ENCODE results near the gene FMOD. TPM values are rescaled to one million over a fixed set of nuclear protein-coding genes. Genes with fewer than 3 reads are reported as not detected.

FMOD gene
- total RNA-seq, 2 donors from 2014 or later: 25.2 to 29.6 TPM

DNA sequence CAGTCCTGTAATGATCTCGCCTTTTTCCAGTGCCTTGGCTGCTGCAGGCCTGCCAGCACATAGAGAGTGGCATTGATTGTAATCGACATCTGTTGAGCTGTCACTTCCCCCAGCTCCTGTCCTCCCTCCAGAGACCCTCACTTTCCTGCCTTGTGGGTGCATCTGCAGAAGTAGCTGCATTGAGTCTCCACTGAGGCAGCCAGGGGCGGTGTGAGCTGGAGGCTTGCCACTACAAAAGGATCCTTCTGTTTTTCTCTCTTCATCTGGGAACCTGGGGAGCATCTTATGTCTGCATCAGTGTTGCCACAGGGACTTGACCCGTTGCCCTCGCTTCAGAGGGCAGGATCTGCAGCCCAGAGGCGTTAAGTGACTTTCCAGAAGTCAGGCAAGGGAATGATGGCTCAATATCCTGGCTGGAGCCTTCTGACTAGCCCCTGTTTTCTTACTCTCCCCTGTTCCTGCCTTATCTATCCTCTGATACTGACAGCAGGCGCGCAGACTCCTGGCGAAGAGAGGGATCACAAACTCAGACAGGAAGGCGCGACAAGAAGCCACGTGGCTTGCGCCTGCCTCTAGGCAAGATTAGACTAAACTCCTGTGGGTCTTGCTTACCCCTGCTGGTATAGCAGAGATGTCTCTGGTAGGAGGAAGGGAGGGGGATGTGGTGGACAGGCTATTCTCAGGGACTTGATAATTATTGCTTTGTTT, 13.3 kb upstream of the FMOD start:
- intact Hi-C loops (cut with DNase I, micrococcal nuclease): loop anchor here (10.0 kb wide), 1 partner anchor 71 kb away; no protein-coding TSS in a partner anchor
- ATAC-seq (peak; percentile 65), DNase-seq (peak; percentile 46 to 65)

DNA sequence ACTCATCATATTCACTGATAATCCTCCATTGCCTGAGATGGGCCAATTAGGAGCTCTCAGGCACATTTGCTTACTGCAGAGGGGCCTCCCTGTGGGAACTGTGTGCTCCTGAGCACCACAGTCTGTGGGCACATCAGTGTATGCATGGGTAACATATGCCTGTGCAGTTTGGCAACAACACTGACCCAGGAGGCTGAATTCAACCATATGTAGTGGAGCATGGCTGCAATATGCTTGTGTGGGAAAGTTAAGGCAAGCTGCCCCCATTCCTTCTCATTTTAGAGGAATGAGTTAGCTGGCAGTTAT, 11.8 kb upstream of the FMOD start:
- ATAC-seq (no peak), DNase-seq (no peak)
- intact Hi-C loops (cut with DNase I, micrococcal nuclease): loop anchor here (10.0 kb wide), 1 partner anchor 72 kb away; no protein-coding TSS in a partner anchor

DNA sequence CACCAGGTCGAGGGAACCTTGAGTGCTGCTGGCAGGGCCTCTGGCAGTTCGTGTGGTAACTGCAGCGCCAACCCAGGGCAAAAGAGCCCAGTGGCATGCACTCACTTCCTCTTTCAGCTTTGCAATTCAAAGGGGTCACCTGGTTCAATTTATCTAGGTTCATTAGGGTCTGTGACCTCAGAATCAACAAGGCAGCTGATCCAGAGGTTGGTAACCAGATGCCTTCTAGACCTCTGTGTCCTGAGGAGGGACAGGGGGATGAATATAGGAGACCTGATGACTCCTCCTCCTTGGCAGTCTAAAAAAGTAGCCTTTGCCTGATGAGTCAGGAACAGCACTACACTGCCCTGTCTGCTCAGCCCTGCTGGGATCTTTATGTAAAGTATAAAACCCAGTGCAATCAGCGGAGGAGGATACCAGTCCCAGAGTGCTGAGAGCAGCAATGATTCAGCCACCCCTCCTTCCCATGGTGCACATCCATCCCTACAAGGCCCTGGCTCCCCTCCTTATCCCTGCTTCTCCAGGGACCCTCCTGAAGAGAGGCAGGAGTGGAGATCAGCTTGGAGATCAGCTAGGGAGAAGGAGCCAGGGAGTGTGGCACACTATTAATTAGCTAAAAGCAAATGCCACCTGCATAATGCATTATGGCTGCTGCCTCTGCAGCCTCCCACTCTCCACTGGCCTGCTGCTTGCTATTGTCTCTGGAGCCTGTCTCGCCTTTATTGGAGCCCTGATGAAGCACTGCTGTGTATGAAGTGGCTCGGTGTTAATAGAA, 11.2 kb upstream of the FMOD start:
- DNase-seq: no peak
- peak; percentile 38 for ATAC-seq

DNA sequence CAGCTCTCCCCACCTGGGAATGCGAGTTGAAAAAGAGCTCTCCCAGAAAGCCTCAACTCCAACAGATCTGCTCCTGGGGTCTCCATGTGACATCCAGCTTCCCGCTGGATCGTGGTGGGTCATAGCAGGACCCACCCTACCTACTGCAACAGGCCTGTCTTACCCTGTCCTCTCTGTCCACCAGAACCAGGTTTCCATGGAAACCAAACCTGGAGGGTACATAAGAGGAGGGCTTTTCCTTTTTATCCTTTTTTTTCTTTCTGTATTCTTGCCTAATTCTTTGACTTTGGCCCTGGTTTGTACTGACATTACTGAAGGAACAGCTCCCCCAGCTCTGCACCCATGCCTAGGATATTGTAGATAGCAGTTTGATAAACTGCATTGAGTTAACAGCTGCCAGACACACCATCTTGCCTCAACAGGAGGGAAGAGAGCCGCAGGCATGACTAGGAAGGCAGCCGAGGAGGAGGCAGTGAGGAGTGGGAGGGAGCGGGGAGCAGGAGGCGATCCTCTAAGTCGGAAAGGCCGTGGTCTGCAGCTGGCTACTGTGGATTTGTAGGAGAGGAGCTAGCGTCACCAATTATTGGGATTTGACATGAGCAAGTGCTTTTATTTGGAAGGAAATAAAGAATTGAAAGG, 9.7 kb upstream of the FMOD start:
- ATAC-seq: no peak
- intact Hi-C loops (cut with DNase I, micrococcal nuclease): loop anchor here (10.0 kb wide), 1 partner anchor 74 kb away; no protein-coding TSS in a partner anchor

More for the DNA sequence above, 11.2 kb upstream of the FMOD start:
- intact Hi-C loops (cut with DNase I, micrococcal nuclease): loop anchor here (10.0 kb wide), 1 partner anchor 73 kb away; no protein-coding TSS in a partner anchor

DNA sequence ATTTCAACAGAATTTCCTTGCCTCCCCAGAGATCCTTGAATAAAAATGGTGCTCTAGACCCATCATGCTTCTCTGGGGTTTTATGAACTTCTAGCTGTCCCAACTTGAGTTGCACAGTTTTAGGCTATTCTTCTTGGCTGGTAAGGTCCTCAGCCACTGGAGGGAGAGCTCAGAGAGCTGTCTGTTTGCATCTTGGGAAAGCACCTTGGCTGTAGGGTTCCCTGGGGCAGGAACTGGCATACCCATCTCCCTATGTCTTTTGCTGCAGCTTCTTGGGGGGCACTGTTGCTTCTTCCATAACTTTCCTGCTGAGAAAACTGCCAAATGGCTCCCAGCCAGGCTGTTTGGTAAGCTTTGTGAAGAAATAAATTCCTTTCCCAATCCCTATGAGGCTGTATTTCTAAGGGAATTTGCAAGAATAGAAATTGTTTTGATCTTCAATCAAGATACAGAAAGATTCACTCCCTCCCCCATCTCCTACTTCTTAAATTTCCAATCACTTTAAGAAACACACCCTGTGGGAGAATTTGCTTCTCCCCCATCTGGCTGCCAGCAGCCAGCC, 8.2 kb upstream of the FMOD start:
- intact Hi-C loops (cut with DNase I, micrococcal nuclease): no loop called here
- ATAC-seq (no peak), DNase-seq (no peak)

More for the DNA sequence above, 9.7 kb upstream of the FMOD start:
- DNase-seq: no peak

DNA sequence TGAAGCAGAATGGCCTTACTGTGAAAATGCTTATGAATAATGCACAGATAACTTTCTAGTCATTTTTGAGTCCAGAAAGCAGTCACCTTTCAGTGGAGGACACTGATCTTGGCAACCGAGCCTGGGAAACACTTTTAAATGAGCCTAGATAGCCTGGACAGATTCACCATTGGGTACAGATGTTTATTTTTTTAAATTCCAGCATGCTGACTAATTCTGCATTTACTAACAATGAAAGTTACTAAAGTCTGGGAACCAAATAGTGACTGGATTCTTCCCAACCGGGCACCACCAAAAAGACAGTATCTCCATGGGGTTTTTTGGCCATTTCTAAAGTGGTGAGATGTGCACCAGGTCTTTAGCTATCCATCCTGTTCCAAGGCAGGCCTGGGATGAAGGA, 3.3 kb upstream of the FMOD start:
- ATAC-seq: no peak
- intact Hi-C loops (cut with DNase I, micrococcal nuclease): no loop called here
- DNase-seq: no peak

DNA sequence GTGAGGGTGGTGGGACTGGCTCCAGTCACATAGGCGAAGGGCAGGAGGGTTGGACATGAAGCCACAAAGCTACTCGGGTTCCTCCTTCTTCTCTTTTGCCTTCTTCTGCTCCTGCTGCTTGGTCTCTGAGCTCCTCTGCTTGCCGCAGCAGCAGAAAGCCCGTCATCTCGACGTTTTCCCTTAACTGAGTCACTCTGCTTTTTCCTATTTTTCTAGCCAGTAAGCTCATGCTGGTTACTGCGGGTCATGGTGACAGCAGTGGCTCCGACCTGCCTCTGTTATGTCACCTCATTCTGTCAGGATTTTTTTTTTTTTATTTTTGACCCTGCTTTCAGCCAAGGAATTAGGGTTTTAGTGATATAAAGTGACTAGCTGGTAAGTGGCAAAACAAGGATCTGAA, 2.6 kb upstream of the FMOD start:
- DNase-seq: no peak
- ATAC-seq: no peak
- intact Hi-C loops (cut with DNase I, micrococcal nuclease): no loop called here

DNA sequence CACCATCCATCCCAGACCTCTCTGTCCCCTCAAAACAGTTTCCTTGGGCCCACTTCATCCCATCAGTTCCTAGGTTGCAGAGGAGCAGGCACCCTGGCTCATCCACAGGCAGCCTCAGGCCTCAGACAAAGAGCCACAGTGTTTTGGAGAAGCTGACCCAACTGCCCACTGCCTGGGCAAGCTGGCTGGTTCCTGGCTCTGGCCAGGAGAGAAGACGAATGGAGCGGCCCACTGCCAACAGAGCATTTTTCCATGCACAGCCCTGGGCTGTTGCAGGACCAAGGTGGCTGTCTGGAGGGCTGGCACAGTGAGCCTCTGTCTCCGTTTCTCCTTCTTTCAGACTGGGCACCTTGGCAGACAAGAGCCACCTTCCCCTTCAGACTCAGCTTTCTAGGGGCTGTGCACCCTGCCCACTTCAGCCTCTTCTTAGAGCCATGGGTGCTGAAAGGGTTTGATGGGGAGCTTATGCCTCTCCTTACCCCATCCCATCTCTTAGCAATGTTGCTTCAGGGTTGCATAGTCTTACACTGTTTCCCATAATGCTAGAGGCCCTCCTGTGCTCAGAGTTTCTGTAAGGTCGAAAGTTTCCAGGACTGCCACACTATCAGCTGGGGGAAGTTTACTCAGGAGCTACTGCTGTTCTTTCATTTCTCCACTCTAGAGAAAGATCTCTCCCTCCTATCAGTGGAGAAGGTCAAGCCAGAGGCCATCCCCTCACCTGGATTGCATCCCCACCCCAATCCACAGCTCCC, 973 bp downstream of the FMOD start:
- ATAC-seq: peak; percentile 33
- intact Hi-C loops (cut with DNase I, micrococcal nuclease): no loop called here
- DNase-seq: no peak

DNA sequence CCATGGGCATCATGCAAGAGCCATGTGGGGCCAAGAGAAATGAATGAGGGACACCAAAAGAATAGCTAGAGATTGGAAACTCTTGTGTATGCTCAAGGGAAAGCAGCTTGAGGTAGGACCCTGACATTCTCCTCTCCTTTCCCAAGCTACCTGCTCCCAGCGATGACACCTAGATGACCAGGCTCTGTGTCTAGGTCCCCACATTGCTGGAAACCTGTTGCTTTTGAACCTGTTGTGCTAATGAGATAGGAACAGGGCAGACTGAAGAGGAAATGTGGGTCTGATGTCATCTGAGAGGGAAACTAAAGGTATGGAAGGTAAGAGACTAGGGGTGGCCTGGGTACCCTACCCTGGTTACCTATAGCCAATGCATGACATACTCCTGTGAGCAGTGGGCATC, 1.8 kb downstream of the FMOD start:
- ATAC-seq (no peak), DNase-seq (no peak)
- intact Hi-C loops (cut with DNase I, micrococcal nuclease): no loop called here

DNA sequence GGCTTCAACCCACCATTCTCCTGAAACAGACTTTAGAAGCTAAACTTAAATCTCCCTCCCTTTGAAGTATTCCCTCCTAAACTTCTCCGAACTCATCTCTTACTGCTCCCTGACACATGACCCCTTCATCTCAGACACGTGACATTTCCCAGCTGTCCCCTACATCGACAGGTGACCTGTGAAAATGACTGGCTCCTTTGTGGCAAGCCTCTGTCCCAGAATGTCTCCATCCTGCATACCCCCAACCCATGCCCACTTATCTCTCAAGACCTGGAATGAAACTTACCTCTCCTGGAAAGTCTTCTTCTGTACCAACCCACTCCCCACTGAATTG, 4.2 kb downstream of the FMOD start:
- ATAC-seq: no peak
- no peak for DNase-seq
- intact Hi-C loops (cut with DNase I, micrococcal nuclease): no loop called here

DNA sequence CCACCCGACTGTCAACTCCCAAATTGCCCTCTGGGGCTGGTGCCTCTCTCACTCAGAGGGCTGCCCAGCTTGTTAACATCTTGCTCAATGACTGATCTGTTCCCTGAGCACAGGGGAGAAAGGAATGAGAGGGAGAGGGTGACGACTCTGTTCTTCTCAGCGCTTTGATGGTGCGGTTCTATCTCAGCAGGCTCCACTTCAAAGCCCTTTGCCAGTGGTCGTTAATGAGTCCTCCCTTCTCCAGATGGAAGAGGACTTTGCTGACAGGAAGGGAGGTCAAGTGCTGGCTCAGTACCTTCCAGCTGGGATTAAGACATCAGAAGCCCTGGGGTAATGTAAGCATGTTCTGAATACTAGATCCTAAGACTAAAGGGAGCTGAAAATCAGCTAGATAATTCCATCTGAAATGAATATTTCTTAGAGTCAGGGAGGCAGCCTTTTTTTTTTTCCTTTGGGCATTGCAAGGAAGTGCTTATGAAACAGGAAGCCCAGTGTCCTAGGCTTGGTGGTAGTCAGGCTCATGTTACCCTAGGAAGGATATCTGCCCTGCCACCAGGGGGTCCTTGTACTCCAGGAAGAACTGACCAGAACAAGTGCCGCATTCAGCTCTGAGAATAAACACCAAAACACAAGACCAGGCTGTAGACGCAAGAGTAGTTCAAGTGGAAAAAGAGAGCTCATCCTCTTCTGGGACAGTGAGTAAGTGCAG, 4.7 kb downstream of the FMOD start:
- intact Hi-C loops (cut with DNase I, micrococcal nuclease): no loop called here
- DNase-seq: no peak
- no peak for ATAC-seq

DNA sequence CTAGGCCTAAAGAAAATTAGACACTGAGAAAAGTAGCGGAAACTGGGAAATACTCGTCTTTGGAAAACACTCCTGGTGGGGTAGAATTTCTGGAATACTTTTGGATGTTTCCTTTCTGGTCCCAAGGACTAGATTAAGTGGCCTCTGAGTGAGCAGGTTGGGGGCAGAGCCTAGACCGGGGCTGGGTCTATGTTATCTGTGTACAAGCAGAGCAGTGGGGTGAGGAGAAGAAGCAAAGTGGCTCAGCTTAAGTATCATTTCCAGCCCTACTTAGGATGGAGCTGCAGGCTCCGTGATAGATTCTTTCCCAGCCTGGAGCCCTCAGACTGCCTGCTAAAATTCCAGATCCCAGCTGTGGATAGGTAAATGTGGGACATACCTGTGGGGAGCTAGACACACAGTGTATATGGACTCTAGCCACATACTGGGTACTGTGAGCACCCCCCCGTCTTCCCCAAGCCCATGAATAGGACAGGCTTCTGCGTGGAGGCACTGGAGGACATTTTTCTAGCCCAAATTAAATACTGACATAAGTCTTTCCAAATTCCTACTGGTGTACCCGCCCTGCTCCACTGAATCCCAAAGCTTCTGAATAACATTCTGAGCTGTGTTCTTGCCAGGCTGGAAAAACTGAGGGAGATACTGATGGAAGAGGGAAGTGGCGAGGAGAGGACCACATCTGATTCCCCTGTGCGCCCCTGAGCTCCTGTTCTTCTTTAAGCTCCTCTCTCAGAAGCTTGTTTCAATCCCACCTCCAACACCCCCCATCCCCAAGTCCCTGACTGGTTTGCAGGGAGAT, 6.8 kb downstream of the FMOD start:
- DNase-seq: no peak
- intact Hi-C loops (cut with DNase I, micrococcal nuclease): loop anchor here (5.0 kb wide), 2 partner anchors 72 to 143 kb away; no protein-coding TSS in a partner anchor
- no peak for ATAC-seq

DNA sequence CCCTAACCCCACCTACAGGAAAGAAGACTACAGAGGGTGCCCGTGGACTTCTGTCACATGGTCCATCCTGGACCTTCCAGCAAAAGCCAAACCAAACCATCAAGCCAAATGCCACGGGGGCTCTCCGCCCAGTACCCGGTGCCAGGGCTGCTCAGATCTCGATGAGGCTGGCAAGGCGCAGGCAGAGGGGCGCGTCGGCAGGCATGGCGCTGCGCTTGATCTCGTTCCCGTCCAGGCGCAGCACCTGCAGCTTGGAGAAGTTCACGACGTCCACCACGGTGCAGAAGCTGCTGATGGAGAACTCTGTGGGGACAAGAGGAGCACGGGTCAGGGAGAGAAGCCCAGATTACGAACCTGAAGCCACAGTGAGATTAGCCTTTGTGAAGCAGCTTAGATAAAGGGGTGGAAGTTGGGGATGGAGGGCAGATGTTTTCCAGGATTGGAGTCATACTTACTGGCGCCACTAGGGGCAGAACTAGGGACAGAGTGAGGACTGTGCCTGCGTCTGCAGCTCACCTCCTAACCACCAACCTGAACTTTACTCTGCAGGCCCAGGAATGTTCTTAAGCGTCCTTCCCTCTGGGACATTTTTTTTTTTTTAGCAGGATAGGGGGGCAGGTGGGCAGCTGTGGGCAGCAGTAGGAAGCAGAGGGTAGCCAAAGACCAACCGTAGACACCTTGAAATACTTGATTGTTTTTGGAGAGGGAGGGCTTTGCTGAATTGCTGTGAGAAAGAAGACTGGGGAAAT, 8.6 kb downstream of the FMOD start:
- ATAC-seq: peak; percentile 83
- intact Hi-C loops (cut with DNase I, micrococcal nuclease): loop anchor here (5.0 kb wide), 2 partner anchors 70 to 145 kb away; no protein-coding TSS in a partner anchor
- DNase-seq: peak in 1 of 2 donors; percentile 71

DNA sequence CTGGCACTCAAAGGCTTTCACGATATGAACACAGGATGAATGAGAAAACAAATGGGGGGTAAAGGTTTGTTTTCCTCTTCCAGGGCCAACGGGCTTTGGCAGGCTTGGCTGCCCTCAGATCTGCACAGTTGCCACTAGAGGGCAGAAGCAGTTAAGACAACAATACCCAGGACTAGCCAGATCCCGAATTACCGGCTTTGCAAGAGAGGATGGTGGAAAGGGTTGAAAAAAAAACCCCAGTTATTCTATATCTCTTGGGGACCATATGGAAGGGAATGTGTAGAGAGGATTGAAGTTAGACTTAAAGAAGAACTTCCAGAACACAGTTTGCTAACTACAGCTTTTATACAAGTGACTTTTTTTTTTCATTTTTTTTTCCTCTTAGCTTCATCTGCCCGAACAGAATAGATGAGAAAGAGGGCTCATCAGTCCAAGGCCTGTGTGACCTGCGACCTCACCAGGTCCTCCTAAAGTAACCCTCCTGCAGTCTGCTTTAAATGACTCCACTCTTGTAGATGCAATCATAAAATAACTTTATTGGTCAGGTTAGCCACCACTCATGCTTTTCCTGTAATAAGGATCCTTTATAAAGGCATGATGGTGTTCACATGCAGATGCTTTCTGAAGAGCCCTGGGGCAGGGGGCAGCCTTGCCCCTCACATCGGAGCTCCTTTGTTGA, 10.7 kb downstream of the FMOD start:
- ATAC-seq (peak; percentile 76), DNase-seq (peak; percentile 69 to 77)
- intact Hi-C loops (cut with DNase I, micrococcal nuclease): loop anchor here (2.0 to 5.0 kb wide), 3 partner anchors 68 to 147 kb away; no protein-coding TSS in a partner anchor

DNA sequence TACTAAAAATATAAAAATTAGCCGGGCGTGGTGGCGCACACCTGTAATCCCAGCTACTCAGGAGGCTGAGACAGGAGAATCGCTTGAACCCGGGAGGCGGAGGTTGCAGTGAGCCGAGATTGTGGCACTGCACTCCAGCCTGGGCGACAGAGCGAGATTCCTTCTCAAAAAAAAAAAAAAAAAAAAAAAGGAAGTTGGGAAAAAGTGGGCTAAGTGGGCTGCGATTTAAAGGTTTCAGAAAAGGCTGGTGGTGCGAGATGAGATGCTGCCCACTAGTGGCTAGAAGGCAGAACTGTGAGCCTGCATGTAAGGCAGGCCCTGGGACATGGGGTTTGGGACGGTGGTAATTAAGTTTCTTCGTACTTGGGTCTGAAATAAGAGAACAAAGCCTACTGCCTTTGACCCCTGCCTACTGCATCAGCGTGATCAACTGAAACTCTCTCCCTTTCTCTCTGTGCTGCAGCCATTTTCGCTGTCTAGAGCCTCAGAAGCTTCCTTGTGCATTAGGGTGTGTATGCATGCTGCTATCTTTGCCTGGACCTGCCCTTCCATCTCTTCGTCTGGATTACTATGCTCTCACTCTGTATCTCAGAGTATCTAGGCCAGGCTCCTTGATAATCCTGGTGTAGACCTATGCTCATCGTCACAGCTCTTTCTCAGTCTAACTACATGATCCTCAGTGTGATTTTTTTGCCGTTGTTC, 12.4 kb downstream of the FMOD start:
- intact Hi-C loops (cut with DNase I, micrococcal nuclease): loop anchor here in 1 of 2 donors (5.0 kb wide), 1 partner anchor 66 kb away; no protein-coding TSS in a partner anchor
- ATAC-seq: peak; percentile 55
- peak; percentile 62 to 69 for DNase-seq
